K562 (cell line): ENCODE measurements around the gene RBMS3. TPM values are rescaled to one million over a fixed set of nuclear protein-coding genes. Genes with fewer than 3 reads are reported as not detected.

ENCODE experiments used
- ATAC-seq: fragments of 200-7000 bp; cut with Tn5 transposase; 3 replicates; pipeline ENCODE4 v1.9.1; 2020; ENCODE audit warnings: moderate library complexity
- BruUV-seq: library from RNA; stranded (reverse); fragments of 400-500 nt; replicated peaks from 2 replicates; lab custom pipeline; 2021; lab: Mats Ljungman, UMichigan
- CTCF ChIA-PET: fragments of 300-600 bp; formaldehyde crosslinking; extraction: SDS; loops from one replicate; lab custom pipeline; 2021; ENCODE audit warnings: low intra/inter-chr PET ratio; lab: Yijun Ruan, JAX
- POLR2A ChIA-PET: fragments of 300-600, 350-650 bp; sonication (Branson Sonifier 250); formaldehyde crosslinking; extraction: SDS; loops from one replicate; lab custom pipeline; 2021; ENCODE audit warnings: antibody characterized with exemption, inconsistent platforms; lab: Yijun Ruan, JAX
- DNase-seq, 4 experiments: peaks; one replicate each; pipeline versions ENCODE4 v3.0.0 to v3.0.0-alpha.2; 2011 to 2018; ENCODE audit warnings: low spot score in 3 of 4, mixed read lengths in 3 of 4; ENCODE audit errors: extremely low read depth in 1 of 4
- FAIRE-seq: peaks from 2 replicates; lab custom pipeline; 2011; peaks lifted over from hg19 to GRCh38; lab: Jason Lieb, UNC
- H2AFZ ChIP-seq: 2 replicates; pipeline ENCODE4 v1.6.0; 2011; ENCODE audit warnings: low read depth, low read length, control low read depth, inconsistent platforms
- H3K27ac ChIP-seq: fragments of 200-600 bp; 3 replicates; pipeline ENCODE4 v1.8.0; 2011; ENCODE audit warnings: low read depth, mild to moderate bottlenecking, control low read depth, inconsistent platforms, low read length, moderate library complexity, mixed read lengths; ENCODE audit errors: extremely low read depth
- H3K27me3 ChIP-seq, 2 experiments: fragments of 300-600 bp in 1 of 2; 2 replicates in 1 of 2; 3 replicates in 1 of 2; pipeline versions ENCODE4 v1.6.0 to v1.8.0; 2011; ENCODE audit warnings: inconsistent platforms in 2 of 2, low read length in 2 of 2, mild to moderate bottlenecking in 1 of 2, mixed read lengths in 1 of 2, moderate library complexity in 1 of 2; ENCODE audit not compliant: control insufficient read depth in 2 of 2, insufficient read depth in 2 of 2
- H3K36me3 ChIP-seq: fragments of 300-600 bp; 3 replicates; pipeline ENCODE4 v1.8.0; 2011; ENCODE audit warnings: mild to moderate bottlenecking, low read length, inconsistent platforms; ENCODE audit not compliant: control insufficient read depth, insufficient read depth
- H3K4me1 ChIP-seq, 2 experiments: fragments of 200-600 bp in 1 of 2; replicated peaks in 1 of 2; 2 replicates in 1 of 2; 3 replicates in 1 of 2; pipeline versions ENCODE4 v1.5.1 to v1.8.0; 2011; ENCODE audit warnings: inconsistent platforms in 2 of 2, low read length in 2 of 2, mild to moderate bottlenecking in 1 of 2, mixed read lengths in 1 of 2, moderate library complexity in 1 of 2; ENCODE audit not compliant: control insufficient read depth in 2 of 2, insufficient read depth in 2 of 2
- H3K4me2 ChIP-seq: 2 replicates; pipeline ENCODE4 v1.6.1; 2011; ENCODE audit warnings: low read length, control low read depth, inconsistent platforms, mixed read lengths; ENCODE audit not compliant: insufficient read depth
- H3K4me3 ChIP-seq: fragments of 200-600 bp; sonication (generic), shearing (Covaris generic); 2 replicates; pipeline ENCODE4 v1.5.1; 2016; ENCODE audit warnings: control low read depth, inconsistent platforms
- H3K79me2 ChIP-seq: fragments of 200-600 bp; 3 replicates; pipeline ENCODE4 v1.8.0; 2011; ENCODE audit warnings: low read length, inconsistent platforms; ENCODE audit not compliant: control insufficient read depth, insufficient read depth
- H3K9ac ChIP-seq, 2 experiments: 2 replicates each; pipeline versions ENCODE4 v1.6.0 to v1.6.1; 2011; ENCODE audit warnings: low read depth in 2 of 2, low read length in 2 of 2, control low read depth in 1 of 2, inconsistent platforms in 1 of 2, mild to moderate bottlenecking in 1 of 2, mixed read lengths in 1 of 2; ENCODE audit not compliant: insufficient read depth in 1 of 2
- H3K9me1 ChIP-seq: one replicate; pipeline ENCODE4 v1.6.0; 2011; ENCODE audit warnings: inconsistent platforms, mild to moderate bottlenecking, low read length, moderate library complexity; ENCODE audit not compliant: control insufficient read depth, insufficient read depth
- H3K9me3 ChIP-seq: replicated peaks from 2 replicates; pipeline ENCODE4 v1.5.1; 2011; ENCODE audit warnings: low read depth, low read length, inconsistent platforms; ENCODE audit not compliant: control insufficient read depth, insufficient read depth
- H4K20me1 ChIP-seq: replicated peaks from 2 replicates; pipeline ENCODE4 v1.6.1; 2011; ENCODE audit warnings: low read length, inconsistent platforms, mixed read lengths; ENCODE audit not compliant: control insufficient read depth, insufficient read depth
- CBX5 ChIP-seq: IDR thresholded peaks from 2 replicates; pipeline ENCODE4 v1.6.1; 2014; ENCODE audit warnings: low read depth, borderline replicate concordance
- CSDE1 ChIP-seq, 2 experiments: fragments of 450-650 bp; IDR thresholded peaks; 2 replicates each; pipeline ENCODE4 v1.6.1; 2016; ENCODE audit warnings: mild to moderate bottlenecking in 1 of 2
- PHB2 ChIP-seq: fragments of 450-650 bp; IDR thresholded peaks from 2 replicates; pipeline ENCODE4 v1.6.1; 2017; ENCODE audit warnings: low read depth
- SPI1 ChIP-seq: IDR thresholded peaks from 2 replicates; pipeline ENCODE4 v1.6.1; 2011; ENCODE audit warnings: low read depth, low read length, control low read depth, borderline replicate concordance
- TAF1 ChIP-seq: IDR thresholded peaks from 2 replicates; pipeline ENCODE4 v1.6.1; 2011; ENCODE audit warnings: mild to moderate bottlenecking, low read length, moderate library complexity; ENCODE audit not compliant: insufficient read depth, control insufficient read depth, severe bottlenecking; ENCODE audit errors: extremely low read depth
- TARDBP ChIP-seq: fragments of 450-650 bp; IDR thresholded peaks from 2 replicates; pipeline ENCODE4 v1.6.1; 2016
- TSC22D4 ChIP-seq: fragments of 450-650 bp; IDR thresholded peaks from 2 replicates; pipeline ENCODE4 v1.6.1; 2016; ENCODE audit warnings: missing genetic modification characterization, missing biosample characterization, control low read depth
- XRCC5 ChIP-seq: fragments of 200-400 bp; formaldehyde crosslinking; IDR thresholded peaks from 2 replicates; pipeline ENCODE4 v1.6.1; 2017; ENCODE audit warnings: low read depth, mild to moderate bottlenecking, low read length
- ZNF121 ChIP-seq: sonication (generic); formaldehyde crosslinking; conservative IDR thresholded peaks from 2 replicates; pipeline ENCODE4 v1.8.0; 2022; ENCODE audit warnings: missing genetic modification reagents
- ZNF134 ChIP-seq: fragments of 250-450 bp; sonication (Bioruptor Pico); conservative IDR thresholded peaks from 2 replicates; pipeline ENCODE4 v1.4.0; 2020
- WGBS: fragments of 100-300 bp; shearing (Covaris generic); methylation state at CpG from one replicate; pipeline ENCODE4 v1.1.6; 2016; ENCODE audit warnings: low coverage, mixed read lengths; ENCODE audit not compliant: insufficient coverage; ENCODE audit errors: missing lambda C conversion rate; 5-methylcytosine and 5-hydroxymethylcytosine counted together
- in situ Hi-C: fragments of 300-500 bp; cut with MboI; formaldehyde crosslinking; loops from 4 replicates; pipeline ENCODE4 v1.15.0; 2018; ENCODE audit warnings: inconsistent platforms, mixed read lengths
- intact Hi-C: fragments of 100-400 bp; cut with micrococcal nuclease; formaldehyde crosslinking; loops from 2 replicates; pipeline ENCODE4 v1.14.2; 2022
- polyA plus RNA-seq, 8 experiments: library from polyadenylated mRNA; depleted of rRNA in 4 of 8; stranded (reverse) in 5 of 8; unstranded in 3 of 8; fragments of >200 nt; fragmentation: Nextera tagmentation in 2 of 8; fragmentation: Illumina TruSeq in 1 of 8; extraction: Ambion mirVana in 2 of 8; extraction: Trizol in 1 of 8; gene quantifications; 2 replicates each; pipeline versions ENCODE4 v1.2.1 to v1.2.3, GENCODE V29; 2011 to 2014; ENCODE audit warnings: inconsistent platforms in 1 of 8, missing spikeins in 1 of 8
- total RNA-seq, 7 experiments: library from RNA; depleted of rRNA in 6 of 7; stranded (reverse); fragments of >200 nt in 6 of 7; fragmentation: Illumina TruSeq in 2 of 7; extraction: Trizol in 2 of 7; gene quantifications; 2 replicates each; pipeline versions ENCODE4 v1.2.1 to v1.2.3, GENCODE V29; 2011 to 2021; ENCODE audit warnings: low replicate concordance in 1 of 7
- TF ChIP-seq, protein P1 (sequence below): fragments of 250-450 bp; sonication (Bioruptor Pico); IDR thresholded peaks from 2 replicates; pipeline ENCODE4 v1.8.0; 2022; ENCODE audit warnings: moderate library complexity, mild to moderate bottlenecking, inconsistent platforms
- TF ChIP-seq, protein P2 (sequence below): fragments of 450-650 bp; formaldehyde crosslinking; IDR thresholded peaks from 2 replicates; pipeline ENCODE4 v1.4.0; 2020; ENCODE audit warnings: mild to moderate bottlenecking, moderate library complexity

The RBMS3 gene
- total and polyA plus RNA-seq, 9 of the 15 experiments (the other 6 are each of a cell fraction or from before 2014, with no cell fraction given) = 0.20 TPM; not detected in 8

GRCh38 chr3:29901097-29901496 is 620.2 kb downstream of the RBMS3 start:
- no peak overlapping the region for H3K27ac ChIP-seq

More at GRCh38 chr3:29901097-29901496, 620.2 kb downstream of the RBMS3 start:
- no peak overlapping the region for H3K4me3 ChIP-seq
- H2AFZ ChIP-seq = no peak overlapping the region
- no peaks in the 10 kb centered on the region for H3K36me3 ChIP-seq
- POLR2A ChIA-PET = no interaction called here
- no peaks in the 10 kb centered on the region for H3K9me3 ChIP-seq
- H3K4me2 ChIP-seq = no peak overlapping the region
- ATAC-seq (no peak), DNase-seq (no peak), FAIRE-seq (no peak)
- in situ Hi-C loops (no loop called here), intact Hi-C loops (no loop called here)
- H3K9me1 ChIP-seq = no peaks in the 10 kb centered on the region
- 0% methylated on average over 2 of the region's 2 CpGs for WGBS
- CTCF ChIA-PET = no interaction called here
- no TSS peak for BruUV-seq
- no peaks in the 10 kb centered on the region for H3K79me2 ChIP-seq
- no peak overlapping the region for H3K9ac ChIP-seq
- H3K4me1 ChIP-seq = no peaks in the 10 kb centered on the region
- H3K27me3 ChIP-seq = no peaks in the 10 kb centered on the region
- TF ChIP-seq, protein P1, sequence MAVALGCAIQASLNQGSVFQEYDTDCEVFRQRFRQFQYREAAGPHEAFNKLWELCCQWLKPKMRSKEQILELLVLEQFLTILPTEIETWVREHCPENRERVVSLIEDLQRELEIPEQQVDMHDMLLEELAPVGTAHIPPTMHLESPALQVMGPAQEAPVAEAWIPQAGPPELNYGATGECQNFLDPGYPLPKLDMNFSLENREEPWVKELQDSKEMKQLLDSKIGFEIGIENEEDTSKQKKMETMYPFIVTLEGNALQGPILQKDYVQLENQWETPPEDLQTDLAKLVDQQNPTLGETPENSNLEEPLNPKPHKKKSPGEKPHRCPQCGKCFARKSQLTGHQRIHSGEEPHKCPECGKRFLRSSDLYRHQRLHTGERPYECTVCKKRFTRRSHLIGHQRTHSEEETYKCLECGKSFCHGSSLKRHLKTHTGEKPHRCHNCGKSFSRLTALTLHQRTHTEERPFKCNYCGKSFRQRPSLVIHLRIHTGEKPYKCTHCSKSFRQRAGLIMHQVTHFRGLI (CRISPR knock-in tag) = no peak
- TF ChIP-seq ZNF134 (CRISPR knock-in tag) (no peak), CSDE1 (IDR thresholded peaks at IDR 0.05) (no peak), CBX5 (no peak), TSC22D4 (tag) (no peak), PHB2 (no peak), ZNF121 (CRISPR knock-in tag) (no peak), TARDBP (no peak), SPI1 (no peak), TAF1 (no peak), XRCC5 (no peak)
- TF ChIP-seq, protein P2, sequence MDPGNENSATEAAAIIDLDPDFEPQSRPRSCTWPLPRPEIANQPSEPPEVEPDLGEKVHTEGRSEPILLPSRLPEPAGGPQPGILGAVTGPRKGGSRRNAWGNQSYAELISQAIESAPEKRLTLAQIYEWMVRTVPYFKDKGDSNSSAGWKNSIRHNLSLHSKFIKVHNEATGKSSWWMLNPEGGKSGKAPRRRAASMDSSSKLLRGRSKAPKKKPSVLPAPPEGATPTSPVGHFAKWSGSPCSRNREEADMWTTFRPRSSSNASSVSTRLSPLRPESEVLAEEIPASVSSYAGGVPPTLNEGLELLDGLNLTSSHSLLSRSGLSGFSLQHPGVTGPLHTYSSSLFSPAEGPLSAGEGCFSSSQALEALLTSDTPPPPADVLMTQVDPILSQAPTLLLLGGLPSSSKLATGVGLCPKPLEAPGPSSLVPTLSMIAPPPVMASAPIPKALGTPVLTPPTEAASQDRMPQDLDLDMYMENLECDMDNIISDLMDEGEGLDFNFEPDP (CRISPR knock-in tag) = no peak
- TF ChIP-seq, all 486 proteins: peak for 0
- no peaks in the 10 kb centered on the region for H4K20me1 ChIP-seq
